Thyroid gland (tissue), 4 donors: Measurements from ENCODE around the gene RPN2.

Experiments used
- POLR2A ChIP-seq, 2 donors: fragments of 450-650 bp; IDR thresholded peaks; one replicate each; pipeline ENCODE4 v1.6.1; 2017; ENCODE audit warnings: antibody characterized with exemption in 2 of 2, mild to moderate bottlenecking in 2 of 2, moderate library complexity in 1 of 2
- TF ChIP-seq, protein P1 (sequence below), 6 experiments: fragments of 200-600 bp in 3 of 6; fragments of 450-650 bp in 3 of 6; sonication (generic) in 3 of 6; IDR thresholded peaks; one replicate each; pipeline ENCODE4 v1.5.1; 2016 to 2019; ENCODE audit warnings: antibody characterized with exemption in 6 of 6, mild to moderate bottlenecking in 2 of 6, inconsistent platforms in 1 of 6, moderate library complexity in 1 of 6

DNA sequence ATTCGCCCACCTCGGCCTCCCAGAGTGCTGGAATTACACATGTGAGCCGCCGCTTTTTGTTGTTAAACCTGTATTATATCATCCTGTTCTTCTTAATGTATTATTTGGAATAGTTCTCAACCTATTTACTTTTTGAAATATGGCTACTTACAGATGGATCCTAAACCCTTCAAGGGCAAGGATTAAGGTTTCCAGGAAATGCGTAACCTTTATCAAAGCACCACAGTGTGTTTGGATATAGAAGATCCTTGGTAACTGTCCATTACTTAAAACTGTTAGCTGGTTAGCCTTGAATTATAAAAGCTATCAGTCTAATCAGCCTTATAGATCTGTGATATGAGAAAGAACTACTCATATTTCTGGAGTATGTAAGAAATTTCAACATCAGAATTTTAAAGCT lies 12.3 kb upstream of the RPN2 start:
- no peak for TF ChIP-seq POLR2A (IDR thresholded peaks at IDR 0.05)
- TF ChIP-seq, protein P1, sequence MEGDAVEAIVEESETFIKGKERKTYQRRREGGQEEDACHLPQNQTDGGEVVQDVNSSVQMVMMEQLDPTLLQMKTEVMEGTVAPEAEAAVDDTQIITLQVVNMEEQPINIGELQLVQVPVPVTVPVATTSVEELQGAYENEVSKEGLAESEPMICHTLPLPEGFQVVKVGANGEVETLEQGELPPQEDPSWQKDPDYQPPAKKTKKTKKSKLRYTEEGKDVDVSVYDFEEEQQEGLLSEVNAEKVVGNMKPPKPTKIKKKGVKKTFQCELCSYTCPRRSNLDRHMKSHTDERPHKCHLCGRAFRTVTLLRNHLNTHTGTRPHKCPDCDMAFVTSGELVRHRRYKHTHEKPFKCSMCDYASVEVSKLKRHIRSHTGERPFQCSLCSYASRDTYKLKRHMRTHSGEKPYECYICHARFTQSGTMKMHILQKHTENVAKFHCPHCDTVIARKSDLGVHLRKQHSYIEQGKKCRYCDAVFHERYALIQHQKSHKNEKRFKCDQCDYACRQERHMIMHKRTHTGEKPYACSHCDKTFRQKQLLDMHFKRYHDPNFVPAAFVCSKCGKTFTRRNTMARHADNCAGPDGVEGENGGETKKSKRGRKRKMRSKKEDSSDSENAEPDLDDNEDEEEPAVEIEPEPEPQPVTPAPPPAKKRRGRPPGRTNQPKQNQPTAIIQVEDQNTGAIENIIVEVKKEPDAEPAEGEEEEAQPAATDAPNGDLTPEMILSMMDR (IDR thresholded peaks at IDR 0.05), result no peak
